HK-2 (cell line): ENCODE results near the gene VPS26C.
A peak's percentile ranks its signal among the peaks of the same experiment; 100 is the strongest.
"Not testable (repeated sequence)": the region's sequence is repeated elsewhere in the genome, so short reads cannot be mapped to it uniquely, and the experiment has no call there.

Experiments
- DNase-seq: peaks from one replicate; pipeline ENCODE4 v3.0.0-alpha.2; 2018; ENCODE audit not compliant: unreplicated experiment

VPS26C gene

DNA sequence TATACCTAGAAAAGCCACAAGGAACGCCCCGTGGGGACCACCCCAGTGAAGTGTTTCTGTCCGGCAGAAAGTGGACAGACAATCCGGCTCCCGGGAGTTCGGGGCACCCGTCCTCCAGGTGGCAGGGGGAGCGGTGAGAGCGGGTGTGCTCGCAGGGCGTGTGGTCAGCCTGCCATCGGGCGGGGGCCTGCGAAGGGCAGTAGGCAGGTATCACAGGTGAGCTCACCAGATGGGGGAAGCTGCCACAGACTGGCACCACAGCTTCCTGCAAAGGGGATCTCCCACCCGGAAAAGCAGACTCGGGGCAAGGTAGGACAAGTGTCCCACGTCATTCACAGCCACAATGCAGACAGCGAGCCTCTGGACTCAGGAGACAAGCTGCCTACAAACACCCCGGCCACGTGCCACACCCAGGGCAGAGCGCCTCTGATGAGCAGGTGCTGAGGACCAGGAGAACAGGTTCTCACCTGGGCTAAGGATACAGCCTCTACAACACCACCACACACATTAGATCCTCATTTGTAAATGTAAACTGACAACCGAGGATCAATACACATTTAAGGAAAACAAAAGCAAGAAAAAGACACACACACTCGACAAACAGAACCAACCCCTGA is 36.4 kb downstream of the VPS26C start:
- no peak for DNase-seq

DNA sequence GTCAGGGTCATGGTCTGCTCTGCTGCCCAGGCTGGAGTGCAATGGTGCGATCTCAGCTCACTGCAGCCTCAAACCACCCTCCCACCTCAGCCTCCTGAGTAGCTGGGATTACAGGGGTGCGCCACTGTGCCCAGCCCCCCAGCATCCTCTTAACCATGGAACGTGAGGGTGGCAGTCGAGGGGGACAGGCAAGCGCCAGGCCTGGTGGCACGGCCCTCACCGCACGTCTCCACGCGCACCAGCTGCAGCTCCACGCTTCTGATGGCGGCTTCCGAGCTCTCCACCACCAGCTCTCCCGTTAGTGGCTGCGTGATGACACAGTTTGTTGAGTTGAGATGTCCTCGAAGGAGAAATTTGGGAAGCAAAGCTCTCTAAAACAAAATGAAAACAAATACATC is 39.1 kb downstream of the VPS26C start:
- DNase-seq, result no peak

DNA sequence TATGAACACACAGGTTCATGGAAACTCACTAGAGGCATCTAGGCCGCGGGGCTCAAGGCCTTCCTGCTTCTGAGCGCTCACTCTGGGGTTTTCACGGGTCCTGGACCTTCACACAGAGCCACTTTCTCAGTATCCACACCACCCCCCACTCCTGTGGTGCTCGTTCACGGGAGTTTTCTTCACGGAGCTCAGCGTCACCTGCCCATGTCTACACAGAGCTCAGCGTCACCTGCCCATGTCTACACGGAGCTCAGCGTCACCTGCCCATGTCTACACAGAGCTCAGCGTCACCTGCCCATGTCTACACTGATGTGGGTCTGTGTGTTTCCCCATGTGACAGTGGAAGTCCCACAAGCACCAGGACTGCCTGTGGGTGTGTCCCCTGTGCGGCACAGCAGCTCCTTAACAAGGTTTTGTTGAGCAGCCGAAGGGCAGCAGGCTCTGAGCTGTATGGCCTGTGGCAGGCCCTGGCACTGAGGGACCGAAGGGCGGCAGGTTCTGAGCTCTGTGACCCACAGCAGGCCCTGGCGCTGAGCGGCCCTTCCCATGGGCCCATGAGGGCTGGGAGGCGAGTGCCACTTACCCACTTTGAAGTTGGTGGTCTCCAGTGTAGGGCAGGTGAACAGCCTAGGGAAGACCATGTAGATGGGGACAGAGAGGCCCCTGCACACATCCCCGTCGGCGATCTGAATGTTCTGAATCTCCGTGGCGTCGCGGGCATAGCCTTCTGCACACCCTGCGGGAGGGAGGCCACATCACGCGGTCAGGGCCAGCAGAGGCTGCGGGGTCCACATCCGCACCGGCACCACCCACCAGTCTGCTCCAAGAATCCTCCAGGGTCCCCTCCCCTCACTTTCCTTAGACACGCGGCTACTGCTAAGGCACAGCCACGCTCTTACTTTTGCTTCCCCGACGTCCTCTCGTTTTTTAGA is 39.8 kb downstream of the VPS26C start:
- DNase-seq, result no peak

DNA sequence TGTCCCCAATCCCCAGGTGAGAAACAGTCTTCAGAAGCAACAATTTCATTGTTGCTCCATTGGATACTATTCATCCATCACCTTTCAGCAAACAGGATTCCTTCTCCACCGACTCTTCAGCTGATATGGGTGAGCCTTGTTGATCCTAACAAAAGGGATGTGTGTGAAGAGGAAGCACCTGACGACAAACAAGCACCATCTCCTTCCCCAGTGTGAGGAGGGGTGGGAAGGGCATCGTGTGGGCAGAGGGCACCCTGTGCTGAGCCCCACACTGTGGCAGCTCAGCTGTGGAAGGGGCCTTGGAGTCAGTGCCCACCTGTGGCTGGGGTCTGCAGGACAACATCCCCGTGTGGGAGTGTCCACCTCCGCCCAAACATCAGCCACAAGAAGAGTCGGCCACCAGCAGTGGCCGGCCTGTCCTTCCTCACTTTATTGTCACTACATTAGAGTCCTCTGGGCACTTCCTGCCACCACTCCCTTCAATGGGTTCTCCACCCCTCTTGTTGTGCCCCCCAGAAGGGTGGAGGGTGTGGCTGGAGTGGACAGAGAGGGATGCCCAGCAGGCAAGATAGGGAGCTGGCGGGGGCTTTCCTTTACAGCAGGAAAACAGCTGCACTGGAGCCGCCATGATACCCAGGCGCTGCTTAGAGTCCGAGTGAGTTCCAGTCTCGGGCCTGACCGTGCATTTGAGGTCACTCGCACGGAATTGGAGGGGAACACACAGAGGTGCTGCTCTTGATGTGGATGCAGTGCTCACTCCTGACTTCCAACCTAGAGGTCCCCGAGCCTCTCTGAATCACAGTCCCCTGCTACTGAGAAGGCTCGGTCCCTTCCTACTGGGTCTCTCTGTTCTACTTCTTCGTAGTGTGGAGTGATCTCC is 40.9 kb downstream of the VPS26C start:
- no peak for DNase-seq

DNA sequence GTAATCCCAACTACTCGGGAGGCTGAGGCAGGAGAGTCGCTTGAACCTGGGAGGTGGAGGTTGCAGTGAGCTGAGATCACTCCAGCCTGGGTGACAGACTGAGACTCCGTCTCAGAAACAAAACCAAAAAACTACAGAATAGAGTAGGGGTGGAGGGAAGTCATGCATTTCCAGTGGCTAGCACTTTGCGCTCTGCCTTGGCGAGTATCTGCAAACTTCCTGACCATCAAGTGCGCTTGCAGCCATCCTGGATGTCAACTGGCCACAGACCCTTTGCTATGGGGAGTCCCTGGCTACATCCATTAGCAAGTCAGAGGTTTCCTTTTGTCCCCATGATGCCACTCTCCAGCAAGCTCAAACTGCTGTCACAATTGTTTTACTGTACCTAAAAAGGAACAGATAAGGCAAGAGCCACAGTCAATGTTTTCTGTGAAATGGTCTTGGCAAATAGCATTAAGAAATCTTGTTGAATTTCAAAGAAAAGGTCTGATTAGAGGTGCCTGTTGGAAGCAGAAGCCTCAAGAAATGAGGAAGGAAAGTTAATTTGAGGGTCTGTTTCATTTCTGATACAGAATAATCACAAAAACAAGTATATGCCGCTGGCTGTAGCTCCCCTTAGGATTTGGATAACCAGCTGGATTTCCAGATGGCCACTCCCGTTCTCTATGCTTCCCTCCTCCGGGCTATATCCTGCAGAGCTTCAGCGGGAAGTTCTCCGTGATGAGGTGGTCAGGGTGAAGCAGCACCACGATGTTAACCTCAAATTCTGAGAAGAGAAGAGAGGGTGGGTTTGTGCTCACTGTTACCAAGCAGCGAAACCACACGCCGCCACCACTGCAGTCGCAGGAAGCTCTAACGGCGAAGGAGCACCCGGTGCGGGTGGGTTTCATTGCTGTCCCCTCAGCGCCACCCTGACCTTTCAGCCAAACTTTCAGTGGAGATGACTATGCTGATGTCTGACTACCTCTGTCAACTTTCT is 42.0 kb downstream of the VPS26C start:
- DNase-seq, result no peak

DNA sequence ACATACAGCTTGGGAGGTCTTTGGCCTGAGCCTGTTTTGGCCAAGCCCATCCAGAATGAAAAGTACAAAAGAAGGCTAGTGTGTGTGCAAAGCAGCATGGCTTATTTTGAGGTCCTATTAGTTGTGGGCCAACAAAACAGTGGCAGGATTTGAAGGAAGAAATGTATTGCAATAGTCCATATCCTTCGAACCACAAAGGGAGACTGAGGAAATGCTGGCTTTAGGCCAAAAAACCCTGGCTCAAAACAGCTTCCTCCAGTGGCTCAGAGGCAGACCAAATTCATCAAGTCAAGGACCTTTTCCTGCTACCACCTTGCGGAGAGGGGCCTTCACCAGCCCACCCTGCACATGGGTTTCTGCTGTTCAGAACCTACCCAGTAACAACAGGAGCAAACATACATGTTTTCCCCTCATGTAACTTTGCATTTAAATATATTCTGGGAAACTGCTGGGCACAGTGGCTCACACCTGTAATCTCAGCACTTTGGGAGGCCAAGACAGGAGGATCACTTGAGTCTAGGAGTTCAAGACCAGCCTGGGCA is 43.3 kb downstream of the VPS26C start:
- DNase-seq, result no peak

DNA sequence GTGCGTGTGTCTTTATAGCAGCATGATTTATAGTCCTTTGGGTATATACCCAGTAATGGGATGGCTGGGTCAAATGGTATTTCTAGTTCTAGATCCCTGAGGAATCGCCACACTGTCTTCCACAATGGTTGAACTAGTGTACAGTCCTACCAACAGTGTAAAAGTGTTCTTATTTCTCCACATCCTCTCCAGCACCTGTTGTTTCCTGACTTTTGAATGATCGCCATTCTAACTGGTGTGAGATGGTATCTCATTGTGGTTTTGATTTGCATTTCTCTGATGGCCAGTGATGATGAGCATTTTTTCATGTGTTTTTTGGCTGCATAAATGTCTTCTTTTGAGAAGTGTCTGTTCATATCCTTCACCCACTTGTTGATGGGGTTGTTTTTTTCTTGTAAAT is 44.9 kb downstream of the VPS26C start:
- not testable (repeated sequence) for DNase-seq

DNA sequence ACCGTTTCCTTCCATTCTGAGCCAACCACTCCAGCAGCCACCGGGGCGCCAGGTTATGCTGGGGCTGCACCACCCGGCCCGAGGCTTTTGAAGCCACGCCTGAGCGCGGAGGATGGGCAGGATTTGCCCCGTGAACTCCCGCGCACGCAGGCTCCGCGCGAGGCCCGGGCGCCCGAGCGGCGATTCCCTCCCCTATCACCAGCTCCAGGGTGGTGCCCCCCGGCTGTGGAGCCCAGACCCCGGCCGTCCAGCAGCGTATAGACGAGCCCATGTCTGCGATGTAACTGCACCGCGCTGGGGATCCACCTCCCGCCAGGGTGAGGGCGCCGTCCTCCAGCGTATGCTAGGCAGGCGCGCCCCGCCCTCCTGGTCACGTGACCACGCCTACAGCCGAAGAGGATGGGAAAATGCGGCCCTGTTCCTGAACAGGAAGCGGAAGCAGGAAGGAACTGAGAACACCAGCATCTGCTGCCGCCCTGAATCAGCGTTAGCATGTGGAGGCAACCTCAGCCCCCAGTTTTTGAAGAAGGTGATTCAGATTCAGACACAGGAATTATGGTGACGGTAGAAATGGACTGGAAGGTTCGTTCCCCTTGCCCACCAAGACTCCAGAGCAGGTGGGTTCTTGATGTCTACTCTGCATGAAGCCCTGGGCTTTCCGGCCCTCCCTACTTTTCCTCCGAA is 46.0 kb downstream of the VPS26C start:
- DNase-seq, result peak; percentile 91

DNA sequence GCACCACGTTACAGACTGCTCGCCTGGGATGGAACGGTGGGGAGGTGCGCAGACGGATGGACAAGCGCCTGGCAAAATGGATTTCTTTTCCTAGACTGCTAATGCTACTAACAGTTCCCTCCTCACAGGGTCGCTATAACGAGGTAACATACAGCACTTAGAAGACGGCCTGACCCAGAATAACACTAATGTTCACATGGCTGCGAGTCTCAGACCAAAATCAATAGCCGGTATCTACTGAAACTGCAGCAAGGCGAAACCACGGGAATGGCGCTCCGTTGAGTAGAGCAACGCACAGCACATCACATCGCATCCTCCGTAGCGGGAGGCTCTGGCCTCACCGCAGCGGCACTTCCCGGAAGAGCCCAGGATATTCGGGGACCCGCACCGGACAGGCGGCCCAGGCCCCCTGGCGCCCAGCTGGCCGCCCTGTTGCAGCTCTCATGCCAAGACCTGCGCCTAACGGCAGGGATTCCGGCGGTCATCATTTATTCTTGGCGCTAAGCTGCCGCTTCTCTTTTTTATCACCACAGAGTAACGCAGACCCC is 46.6 kb downstream of the VPS26C start:
- DNase-seq, result no peak

DNA sequence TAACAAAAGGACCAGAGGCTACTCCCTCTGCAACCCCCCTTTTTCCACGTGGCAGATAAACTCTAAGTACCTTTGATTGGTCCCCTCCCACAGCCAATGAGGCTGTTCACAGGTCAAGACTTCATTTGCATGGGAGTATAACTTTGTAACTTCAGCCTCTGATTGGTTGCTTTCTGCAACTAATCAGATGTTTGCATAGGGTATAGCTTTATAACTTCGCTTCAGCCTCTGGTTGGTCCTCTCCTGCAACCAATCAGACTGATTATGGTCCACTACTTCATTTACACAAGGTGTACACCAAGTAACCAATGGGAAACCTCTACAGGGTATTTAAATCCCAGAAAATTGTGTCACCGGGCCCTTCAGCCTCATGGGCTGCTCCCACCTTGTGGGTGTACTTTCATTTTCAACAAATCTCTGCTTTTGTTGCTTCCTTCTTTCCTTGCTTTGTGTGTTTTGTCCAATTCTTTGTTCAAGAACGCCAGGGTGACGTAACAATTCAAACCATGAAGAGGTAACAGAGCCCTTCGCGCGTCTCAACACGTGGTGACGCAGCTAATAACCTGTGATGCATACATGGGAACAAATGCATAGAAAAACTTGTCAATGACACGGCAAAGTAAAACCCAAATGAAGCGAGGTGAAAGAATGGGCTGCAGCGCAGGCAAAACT is 47.2 kb downstream of the VPS26C start:
- DNase-seq, result no peak

DNA sequence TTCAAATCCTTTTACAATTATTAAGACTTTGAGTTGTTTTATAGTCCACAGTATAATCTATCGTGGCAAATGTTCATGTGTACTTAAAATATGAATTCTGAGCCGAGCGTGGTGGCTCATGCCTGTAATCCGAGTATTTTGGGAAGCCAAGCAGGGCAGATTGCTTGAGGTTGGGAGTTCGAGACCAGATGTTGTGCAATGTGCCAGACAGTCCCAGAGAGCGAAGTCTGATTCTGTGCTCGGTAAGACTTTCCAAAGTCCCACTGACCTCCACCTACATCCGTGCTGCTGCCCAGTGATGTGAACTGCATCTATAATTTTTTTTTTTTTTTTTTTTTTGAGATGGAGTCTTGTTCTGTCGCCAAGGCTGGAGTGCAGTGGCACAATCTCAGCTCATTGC is 52.2 kb downstream of the VPS26C start:
- no peak for DNase-seq

DNA sequence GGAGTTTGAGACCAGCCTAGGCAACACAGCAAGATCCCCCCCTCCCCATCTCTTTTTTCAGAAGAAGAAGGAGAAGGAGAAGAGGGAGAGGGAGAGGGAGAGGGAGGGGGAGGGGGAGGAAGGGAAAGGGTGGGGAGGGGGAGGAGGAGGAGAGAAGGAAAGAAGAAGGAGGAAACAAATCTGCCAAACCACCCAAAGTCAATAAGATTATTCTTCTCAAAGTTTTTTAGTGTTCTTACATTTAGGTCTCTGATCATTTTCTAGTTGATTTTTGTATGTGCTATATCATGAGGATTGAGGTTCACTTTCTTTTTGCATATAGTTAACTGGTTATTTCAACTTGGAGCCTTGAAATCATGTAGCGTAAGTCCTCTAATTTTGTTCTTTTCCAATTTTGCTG is 56.3 kb downstream of the VPS26C start:
- DNase-seq, result no peak

DNA sequence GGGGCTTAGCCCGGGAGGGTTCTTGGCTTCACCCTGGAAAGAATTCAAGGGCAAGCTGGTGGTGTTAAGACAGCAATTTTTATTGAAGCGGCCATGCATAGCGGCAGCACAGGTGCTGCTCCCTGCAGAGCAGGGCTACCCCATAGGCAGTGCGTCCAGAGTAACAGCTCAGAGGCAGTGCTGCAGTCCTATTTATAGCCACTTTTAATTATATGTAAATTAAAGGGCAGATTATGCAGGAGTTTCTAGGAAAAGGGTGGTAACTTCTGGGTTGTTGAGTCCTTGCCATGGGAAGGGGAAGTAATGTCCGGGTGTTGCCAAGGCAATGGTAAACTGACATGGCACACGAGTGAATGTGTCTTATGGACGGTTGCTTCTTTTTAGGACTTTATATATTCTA is 57.0 kb downstream of the VPS26C start:
- DNase-seq, result no peak

DNA sequence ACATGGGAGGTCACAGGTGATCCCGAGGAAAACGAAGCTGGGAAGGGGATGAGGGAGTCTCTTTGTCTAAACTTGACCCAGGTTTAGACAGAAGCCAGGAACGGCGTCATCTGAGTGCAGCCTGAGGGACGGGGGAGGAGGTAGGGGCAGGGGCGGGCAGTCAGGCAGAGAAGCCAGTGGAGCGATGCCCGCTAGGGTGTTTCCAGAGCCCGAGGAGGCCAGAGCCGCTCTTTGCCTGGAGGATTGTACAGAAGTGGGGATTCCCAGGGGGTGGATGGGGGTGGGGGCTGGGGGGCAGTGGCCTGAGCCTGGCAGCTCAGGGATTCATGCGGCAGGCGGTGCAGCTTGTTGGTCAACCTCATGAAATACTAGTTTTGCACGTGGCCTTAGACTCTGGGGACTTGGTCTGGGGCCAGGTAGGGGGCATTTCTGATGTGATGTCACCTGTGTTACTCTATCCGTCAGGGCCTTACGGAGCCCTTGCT is 58.4 kb downstream of the VPS26C start:
- peak; percentile 60 for DNase-seq

DNA sequence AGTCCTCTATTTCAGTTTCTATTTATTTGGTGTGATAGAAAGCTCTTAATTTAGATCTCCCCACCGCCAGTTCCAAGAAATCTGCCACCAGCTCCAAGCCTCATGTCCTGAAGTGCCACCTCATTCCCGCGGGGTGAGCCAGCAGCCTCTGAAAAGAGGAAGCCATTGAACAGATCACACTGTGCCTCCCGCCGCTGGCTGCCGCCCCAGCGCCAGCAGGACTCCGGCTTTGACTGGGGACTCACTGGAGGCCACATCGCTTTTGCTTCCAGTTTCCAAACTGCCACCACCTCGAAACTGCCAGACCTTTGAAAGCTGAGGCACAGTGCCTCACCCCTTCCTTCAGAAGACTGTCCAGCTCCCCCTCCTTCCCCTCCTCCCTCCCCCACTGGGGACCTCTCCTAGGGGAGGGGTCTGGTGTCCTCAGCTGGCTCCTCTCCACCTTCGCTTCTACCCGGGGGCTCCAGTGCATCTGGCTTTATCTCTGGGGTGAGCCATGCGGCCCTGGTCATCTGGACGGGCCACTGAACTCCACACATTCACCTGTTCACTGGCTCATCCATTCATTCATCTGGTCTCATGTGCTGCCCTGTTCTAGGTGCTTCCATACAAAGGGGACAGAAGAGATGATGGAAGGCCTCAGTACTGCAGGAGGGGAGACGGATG is 58.9 kb downstream of the VPS26C start:
- peak; percentile 16 for DNase-seq

DNA sequence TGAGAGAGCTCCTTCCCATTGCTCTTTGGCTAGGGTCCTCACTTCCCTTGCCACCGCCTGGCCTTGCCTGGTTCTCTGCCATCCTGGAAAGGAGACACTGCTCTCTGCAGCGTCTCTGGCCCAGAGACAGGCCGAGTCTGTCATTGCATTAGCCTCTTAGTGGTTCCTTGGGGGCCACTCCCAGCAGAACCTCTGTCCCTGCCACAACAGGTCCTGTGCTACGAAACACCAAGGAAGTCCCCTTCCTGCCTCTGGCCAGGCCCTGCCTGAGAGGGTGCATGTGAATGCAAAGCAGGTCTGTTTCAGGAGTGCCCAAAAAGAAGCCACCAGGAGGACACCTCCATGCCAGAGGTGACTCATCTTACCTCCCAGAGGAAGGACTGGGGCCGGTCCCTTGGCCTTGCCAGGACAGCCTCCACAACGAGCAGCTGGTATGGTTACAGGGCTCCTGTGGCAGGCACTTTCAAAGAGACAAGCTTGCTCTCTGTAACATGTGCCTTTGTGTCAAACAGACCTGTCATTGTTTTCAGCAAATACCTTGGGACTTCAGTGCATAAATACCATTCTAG is 59.6 kb downstream of the VPS26C start:
- DNase-seq, result peak; percentile 28

DNA sequence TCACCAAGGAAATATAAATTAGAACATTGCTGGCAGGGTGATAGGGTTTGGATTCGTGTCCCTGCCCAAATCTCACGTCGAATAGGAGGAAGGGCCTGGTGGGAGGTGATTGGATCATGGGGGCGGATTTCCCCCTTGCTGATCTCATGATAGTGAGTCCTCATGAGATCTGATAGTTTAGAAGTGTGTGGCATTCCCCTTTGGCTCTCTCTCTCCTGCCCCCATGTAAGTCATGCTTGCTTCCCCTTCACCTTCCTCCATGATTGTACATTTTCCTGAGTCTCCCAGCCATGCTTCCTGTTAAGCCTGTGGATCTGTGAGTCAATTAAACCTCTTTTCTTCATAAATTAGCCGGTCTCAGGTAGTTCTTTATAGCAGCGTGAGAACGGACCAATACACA is 60.6 kb downstream of the VPS26C start:
- DNase-seq, result no peak

DNA sequence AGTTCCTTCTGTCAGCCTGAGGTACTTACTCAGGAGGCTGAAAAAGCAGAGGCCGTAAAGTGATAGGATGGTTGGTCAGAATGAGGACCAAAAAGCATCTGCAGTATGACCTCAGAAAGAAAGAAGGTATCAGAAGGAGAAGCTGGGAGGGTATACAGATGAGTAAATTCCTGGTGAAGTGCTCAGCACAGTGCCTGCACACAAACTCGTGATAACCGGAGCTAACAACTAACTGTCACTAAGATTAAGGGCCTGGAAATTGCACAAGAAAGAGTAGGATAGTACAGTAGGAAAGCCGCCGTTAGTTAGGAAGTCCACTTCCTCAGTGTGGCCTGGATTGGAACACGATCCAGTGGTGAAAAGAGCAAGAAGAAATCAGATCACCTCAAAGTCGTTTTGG is 62.6 kb downstream of the VPS26C start:
- DNase-seq, result no peak
